WI38 (cell line): ENCODE results near the gene DCLK1.

Source experiments
- H3K4me3 ChIP-seq: 2 replicates; pipeline ENCODE4 v1.5.1; 2011; ENCODE audit warnings: low read depth, mild to moderate bottlenecking, control low read depth, low read length
- TF ChIP-seq, protein P1 (sequence below): IDR thresholded peaks from 2 replicates; pipeline ENCODE4 v1.5.1; 2012; ENCODE audit warnings: low read depth, mild to moderate bottlenecking, control low read depth, low read length

The DCLK1 gene

DNA sequence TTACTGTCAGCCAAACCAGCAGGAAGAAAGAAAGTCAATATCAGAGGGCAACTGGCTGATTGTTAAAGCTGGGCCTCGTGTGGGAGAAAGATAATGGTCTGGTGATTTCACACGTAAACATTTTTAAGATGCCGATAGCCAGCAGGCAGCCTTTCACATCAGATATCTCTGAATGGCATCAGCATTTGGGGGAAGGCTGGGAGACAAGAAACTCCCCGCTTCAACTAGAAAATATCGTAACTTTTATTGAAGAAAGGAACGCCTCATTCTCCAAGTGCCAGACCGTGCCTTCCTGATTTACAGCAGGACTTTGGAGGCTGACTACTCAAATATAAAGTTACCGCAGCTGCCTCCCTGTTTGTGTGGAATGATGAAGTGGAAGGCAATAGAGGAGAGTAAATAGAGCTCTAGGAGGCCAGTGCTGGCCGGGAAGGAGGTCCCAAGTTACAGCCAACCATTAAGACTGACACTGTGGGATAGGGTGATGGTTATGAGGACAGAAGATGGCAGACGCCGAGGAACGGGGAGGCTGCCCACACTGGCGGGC, 370.4 kb downstream of the DCLK1 start:
- TF ChIP-seq, protein P1, sequence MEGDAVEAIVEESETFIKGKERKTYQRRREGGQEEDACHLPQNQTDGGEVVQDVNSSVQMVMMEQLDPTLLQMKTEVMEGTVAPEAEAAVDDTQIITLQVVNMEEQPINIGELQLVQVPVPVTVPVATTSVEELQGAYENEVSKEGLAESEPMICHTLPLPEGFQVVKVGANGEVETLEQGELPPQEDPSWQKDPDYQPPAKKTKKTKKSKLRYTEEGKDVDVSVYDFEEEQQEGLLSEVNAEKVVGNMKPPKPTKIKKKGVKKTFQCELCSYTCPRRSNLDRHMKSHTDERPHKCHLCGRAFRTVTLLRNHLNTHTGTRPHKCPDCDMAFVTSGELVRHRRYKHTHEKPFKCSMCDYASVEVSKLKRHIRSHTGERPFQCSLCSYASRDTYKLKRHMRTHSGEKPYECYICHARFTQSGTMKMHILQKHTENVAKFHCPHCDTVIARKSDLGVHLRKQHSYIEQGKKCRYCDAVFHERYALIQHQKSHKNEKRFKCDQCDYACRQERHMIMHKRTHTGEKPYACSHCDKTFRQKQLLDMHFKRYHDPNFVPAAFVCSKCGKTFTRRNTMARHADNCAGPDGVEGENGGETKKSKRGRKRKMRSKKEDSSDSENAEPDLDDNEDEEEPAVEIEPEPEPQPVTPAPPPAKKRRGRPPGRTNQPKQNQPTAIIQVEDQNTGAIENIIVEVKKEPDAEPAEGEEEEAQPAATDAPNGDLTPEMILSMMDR: no peak
- no peak overlapping the region for H3K4me3 ChIP-seq

DNA sequence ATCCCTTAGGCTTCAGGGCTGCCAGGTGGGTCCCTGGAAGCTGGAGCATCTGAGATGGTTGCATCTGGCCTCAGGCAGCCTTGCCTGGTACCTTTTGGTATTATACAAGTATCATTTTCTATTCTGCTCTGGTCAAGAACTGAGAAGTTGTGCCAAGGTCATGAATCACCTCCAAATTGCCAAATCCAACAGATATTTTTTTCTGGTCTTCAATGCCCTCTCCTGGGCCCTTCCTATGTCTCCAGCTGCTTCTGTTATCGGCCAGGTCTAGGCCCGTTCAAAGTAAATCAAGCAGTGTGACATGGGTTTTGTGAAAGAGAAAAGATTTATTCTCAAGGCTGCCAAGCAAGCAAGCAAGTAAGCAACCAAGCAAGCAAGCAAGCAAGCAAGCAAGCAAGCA, 383.6 kb downstream of the DCLK1 start:
- no peak overlapping the region for H3K4me3 ChIP-seq
- TF ChIP-seq, protein P1: no peak

DNA sequence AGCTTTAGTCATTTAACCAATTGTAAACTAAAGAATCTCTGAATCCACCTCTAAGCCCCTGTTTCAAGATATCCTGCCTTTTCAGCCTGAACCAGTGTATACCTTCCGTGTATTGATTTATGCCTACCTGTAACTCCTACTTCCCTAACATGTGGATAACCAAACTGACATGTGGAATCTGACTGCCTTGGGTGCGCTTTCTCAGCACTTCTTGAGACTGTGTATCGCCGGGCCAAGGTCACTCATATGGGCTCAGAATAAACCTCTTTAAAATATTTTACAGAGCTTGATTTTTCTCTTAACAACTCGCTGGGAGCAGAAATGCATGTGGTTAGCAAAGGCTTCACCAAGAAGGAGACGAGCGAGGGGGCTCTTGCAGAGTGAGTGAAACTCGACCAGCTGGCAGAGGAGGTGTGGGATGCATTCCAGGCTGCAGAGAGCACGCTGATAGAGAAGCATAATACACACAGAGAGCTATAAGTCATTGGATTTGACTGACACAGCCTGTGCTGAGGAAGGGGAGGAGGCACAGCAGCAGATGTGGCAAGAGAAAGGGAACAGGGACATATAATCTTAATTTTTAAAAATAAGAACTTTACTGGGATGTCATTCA, 386.5 kb downstream of the DCLK1 start:
- no peak overlapping the region for H3K4me3 ChIP-seq
- TF ChIP-seq, protein P1: no peak

DNA sequence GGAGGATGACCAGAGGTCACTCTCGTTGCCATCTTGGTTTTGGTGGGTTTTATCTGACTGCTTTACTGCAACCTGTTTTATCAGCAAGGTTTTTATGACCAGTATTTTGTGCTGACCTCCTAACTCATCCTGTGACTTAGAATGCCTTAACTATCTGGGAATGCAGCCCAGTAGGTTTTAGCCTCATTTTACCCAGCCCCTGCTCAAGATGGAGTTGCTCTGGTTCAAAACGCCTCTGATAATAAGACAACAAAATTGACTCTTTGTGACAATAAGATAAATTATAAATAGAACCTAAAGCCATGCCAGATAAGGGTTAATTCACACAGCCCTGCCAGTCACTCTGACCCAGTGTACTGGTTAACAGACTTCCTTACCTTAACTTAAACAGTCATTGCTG, 387.0 kb downstream of the DCLK1 start:
- no peak overlapping the region for H3K4me3 ChIP-seq
- TF ChIP-seq, protein P1: no peak

DNA sequence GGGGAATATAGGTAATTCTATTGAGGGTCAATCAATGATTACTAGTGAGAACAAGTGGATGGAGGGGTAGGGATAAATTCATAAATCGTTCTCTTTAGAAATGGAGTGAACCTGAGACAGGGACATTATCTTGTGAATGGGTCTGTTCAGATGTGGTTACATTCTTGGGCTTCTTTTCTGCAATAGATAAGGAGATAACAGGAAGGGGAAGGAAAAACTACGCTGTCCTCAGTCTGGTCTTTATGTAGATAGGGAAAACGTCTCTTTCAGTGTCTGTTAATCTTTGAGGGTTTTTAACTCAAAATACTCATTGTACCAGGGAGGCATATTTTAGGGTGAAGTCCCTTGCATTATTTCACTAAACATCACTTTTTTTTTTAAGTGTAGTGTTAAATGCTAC, 388.0 kb downstream of the DCLK1 start:
- TF ChIP-seq, protein P1: no peak
- H3K4me3 ChIP-seq: no peak overlapping the region

DNA sequence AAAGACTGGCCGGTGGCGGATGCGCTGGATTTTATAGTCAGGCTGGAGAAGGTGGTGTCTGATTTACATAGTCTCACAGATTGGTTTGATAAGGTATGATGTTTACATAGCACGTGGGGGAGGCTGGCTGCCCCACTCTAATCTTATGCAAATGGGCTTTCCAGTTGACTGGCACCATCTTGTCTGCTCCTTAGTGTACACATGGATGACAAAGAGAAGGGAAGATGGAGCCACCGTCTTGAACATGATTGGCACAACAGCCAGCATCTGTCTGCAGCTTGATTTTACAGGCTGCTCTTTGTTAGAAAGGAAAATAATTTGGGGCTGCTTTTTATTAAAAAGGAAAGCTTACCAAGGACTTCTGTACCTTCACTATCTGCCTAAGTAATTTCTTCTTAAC, 389.5 kb downstream of the DCLK1 start:
- H3K4me3 ChIP-seq: no peak overlapping the region
- TF ChIP-seq, protein P1: no peak

DNA sequence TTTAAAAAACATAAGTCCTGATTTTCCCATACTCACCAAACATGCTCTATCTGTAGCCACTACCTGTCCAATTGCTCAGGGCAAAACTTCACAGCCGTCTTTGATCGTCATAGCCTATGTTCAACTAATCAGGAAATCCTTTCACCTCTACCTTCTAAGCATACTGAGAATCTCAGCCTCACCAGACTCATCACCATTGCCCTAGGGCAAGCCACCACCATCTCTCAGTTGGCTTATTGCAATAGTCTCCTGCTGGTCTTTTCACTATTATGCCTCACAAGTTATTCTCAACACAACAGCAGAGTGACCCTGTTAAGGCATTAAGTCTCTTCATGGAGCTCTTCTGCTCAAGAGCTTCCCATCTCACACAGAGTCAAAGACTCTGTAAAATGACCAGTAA, 394.3 kb downstream of the DCLK1 start:
- H3K4me3 ChIP-seq: no peak overlapping the region
- TF ChIP-seq, protein P1: no peak
